Suppressor macrophage treated with lipopolysaccharide for 1 hour (primary cell): ENCODE measurements around the gene RHOXF2.
A peak's percentile ranks its signal among the peaks of the same experiment; 100 is the strongest.
"Not testable (repeated sequence)": the region's sequence is repeated elsewhere in the genome, so short reads cannot be mapped to it uniquely, and the experiment has no call there.

Experiments used
- DNase-seq, 3 donors: peaks; one replicate each; pipeline ENCODE4 v3.0.0-alpha.2; 2020 to 2022

RHOXF2 gene

DNA sequence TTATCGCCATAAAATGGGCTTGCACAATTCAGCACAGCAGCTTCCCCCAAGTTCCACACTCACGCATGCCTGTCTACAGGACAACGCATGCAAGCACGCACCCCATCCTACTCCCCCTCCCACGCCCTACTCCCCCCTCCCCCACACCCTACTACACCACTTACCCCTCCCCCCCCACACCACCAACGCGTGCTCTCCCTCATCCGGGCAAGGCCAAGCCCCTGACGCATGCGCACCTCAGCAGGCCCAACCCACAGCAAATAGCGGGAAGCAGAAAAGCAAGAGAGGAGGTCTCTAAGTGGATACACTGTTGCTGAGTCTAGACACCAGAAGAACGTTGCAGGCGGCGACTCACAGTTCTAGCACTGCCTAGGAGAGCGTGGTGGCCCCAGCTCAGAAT is at the start of gene RHOXF2:
Gene RHOXF2, plus strand, starts transcription at position 301 of the 400 bp plus-strand sequence. CDS start 138 bp downstream, outside the sequence.
- not testable (repeated sequence) for DNase-seq

GRCh38 chrX:120109378-120109777 is 49.0 kb upstream of the RHOXF2 start:
- no peak for DNase-seq

GRCh38 chrX:120111611-120112010 is 46.8 kb upstream of the RHOXF2 start:
- DNase-seq = no peak

- DNase-seq = no peak
Measured at GRCh38 chrX:120115438-120115963, 42.9 kb upstream of the RHOXF2 start, which contains the start of gene RHOXF1. RHOXF1 (minus strand) TSS chrX:120115913; CDS start chrX:120115862, 51 bp downstream.

- DNase-seq = no peak
Measured at GRCh38 chrX:120120223-120120622, 38.2 kb upstream of the RHOXF2 start.

- peak; percentile 16 to 40 (median 35) for DNase-seq
Measured at GRCh38 chrX:120125444-120125843, 33.0 kb upstream of the RHOXF2 start.

DNA sequence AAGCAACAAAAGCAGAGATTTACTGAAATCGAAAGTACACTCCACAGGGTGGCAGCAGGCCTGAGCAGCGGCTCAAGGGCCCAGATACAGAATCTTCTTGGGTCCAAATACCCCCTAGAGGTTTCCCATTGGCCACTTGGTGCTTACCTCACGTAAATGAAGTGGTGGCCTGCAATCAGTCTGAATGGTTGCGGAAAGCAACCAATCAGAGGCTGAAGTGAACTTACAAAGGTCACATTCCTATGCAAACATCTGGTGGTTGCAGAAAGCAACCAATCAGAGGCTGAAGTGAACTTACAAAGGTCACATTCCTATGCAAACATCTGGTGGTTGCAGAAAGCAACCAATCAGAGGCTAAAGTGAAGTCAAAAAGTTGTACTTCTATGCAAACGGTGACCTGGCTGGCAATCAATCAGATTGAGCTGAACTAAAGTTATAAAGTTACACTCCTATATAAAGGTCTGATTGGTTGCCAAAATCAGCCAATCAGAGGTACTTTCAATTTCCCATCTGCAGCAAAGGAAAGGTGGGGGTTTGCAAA is 30.0 kb upstream of the RHOXF2 start:
- not testable (repeated sequence) for DNase-seq

GRCh38 chrX:120136128-120136527 is 22.3 kb upstream of the RHOXF2 start:
- no peak for DNase-seq

- no peak for DNase-seq
Measured at GRCh38 chrX:120136840-120137239, 21.6 kb upstream of the RHOXF2 start.

GRCh38 chrX:120137439-120137838 is 21.0 kb upstream of the RHOXF2 start:
- DNase-seq = no peak

DNA sequence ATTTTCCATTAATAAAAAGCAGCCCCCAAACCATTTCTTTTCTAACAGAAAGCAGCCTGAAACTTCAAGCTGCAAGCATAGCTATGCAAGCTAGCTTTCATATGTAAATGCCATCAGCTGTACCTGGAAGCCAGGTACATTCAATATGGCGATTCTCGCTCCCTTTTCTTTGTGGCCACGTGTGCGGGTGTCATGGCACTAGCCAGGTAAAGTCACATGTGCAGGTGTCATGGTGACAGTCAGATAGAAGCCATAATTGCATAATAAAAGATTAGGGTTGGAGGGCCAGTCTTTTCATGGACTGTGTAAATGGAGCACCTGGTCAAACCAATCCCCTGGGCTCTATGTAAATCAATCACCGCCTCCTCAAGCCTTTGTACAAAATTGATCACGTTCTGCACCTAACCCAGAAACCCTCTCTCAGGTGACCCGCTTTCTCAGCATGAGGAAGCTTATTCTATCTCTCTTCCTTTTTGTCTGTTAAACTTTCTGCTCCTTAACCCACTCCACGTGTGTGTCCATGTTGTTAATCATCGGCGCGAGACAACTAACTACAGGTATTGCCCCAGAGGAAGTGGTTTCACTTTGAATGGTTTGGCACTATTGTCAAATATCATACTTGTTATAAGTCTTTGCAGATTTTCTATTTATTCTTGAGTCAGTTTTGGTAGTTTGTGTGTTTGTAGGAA is 18.0 kb upstream of the RHOXF2 start:
- no peak for DNase-seq

DNA sequence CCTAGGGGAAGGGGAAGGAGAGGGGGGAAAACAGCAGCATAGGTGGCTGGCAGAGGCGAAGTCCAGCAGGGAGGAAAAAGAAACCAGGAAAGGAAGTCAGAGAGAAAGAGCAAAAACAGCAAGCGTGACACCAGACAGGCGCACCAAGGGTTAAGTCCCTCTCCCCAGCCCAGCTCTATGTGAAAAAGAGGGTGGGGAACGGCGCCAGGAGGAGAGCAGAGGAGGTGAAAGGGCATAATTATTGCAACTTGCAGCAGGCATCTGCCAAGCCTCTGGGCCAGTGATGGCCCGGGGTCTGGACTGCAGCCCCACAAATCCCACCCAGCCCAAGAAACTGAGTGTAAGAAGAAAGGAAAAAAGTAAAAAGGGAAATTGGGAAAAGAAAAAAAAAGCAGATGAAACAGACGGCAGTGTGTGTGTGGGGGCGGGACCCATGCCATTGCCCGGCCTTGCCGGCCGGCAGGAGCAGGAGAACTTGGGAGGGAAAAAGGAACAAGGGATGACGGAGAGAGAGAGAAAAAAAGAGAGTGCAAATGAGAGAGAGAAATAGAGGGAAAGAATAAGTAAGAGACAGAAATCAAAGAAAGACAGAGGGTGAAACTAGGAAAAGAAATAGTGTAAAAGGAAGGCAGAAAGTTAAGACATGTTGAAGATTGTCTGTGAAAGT is 14.1 kb upstream of the RHOXF2 start:
- peak in 1 of 3 donors; percentile 7 for DNase-seq

- no peak for DNase-seq
Measured at GRCh38 chrX:120145295-120145925, 13.0 kb upstream of the RHOXF2 start.

DNA sequence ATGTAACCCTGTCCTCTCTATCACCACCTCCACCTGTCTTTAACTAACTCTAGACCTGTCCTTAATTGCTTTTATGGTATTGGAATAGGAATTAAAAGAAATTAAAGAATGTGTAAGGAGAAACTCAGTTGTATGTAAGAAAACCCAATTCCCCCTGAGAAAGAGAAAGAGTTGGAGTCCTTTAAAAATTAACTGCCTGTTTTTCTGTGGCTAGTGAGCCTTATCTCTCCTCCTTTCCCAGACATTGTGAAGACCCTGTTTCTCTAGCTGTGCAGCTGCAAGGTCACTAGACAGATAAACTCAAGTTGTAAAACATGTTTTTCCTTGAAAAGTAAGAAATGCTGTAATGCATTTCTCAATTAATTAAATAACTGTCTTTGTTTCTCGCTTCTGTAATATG is 12.1 kb upstream of the RHOXF2 start:
- DNase-seq = not testable (repeated sequence)

GRCh38 chrX:120147537-120147936 is 10.9 kb upstream of the RHOXF2 start:
- no peak for DNase-seq

- DNase-seq = not testable (repeated sequence)
Measured at GRCh38 chrX:120150109-120150744, 8.2 kb upstream of the RHOXF2 start.

DNA sequence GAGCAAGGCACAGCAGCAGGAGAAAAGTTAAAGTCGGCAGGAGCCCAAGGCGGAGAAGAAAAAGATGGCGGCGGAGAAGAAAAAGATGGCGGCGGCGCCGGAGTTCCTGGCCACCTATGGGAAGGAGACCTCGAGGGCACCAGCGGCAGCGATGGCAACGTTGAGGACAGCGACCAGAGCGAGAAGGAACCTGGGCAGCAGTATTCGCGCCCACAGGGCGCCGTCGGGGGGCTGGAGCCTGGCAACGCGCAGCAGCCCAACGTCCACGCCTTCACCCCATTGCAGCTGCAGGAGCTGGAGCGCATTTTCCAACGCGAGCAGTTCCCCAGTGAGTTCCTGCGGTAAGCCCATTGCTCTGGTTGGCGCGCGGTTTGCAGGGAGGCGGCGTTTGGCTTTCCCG is 673 bp downstream of the RHOXF2 start:
- DNase-seq = not testable (repeated sequence)

DNA sequence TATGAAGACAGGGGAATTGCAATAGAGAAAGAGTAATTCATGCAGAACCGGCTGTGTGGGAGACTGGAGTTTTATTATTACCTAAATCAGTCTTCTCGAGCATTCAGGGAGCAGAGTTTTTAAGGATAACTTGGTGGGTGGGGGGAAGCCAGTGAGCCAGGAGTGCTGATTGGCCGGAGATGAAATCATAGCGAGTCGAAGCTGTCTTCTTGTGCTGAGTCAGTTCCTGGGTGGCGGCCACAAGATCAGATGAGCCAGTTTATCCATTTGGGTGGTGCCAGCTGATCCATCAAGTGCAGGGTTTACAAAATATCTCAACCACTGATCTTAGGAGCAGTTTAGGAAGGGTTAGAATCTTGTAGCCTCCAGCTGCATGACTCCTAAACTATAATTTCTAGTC is 34.8 kb downstream of the RHOXF2 start:
- DNase-seq = not testable (repeated sequence)

GRCh38 chrX:120193720-120194119 is 35.3 kb downstream of the RHOXF2 start:
- not testable (repeated sequence) for DNase-seq

GRCh38 chrX:120195786-120196185 is 37.4 kb downstream of the RHOXF2 start:
- not testable (repeated sequence) for DNase-seq

DNA sequence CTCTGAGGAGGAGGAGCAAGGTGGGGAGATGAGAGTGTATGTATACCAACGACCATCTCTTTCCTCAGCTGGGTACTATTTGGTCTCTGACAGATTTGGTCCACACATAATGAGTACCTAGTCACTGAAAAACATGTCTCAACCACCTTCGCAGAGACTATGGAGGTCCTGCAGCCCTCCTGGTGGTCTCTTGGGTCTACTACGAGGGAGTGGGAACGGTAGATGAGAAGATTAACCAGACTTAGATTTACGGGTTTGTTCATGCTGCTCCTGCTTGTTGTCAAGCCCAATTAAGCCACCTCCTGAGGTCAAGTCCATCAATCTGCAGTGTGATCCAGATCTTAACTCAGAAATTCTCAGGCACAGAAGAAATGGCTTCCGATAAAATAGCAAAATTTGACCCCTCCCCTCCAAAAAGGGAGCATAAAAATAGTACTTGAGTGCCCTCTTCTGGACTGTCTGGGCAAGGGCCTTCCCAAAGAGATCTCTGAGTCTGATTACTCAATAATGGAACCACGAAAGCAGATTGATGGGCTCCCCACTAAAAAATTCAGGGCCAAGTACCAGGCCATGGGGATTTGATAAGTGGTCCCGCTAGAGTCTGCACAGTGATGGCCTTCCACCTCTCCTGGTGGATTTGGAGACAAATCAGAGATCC is 38.3 kb downstream of the RHOXF2 start:
- DNase-seq = not testable (repeated sequence)

- no peak for DNase-seq
Measured at GRCh38 chrX:120200851-120201250, 42.4 kb downstream of the RHOXF2 start.
